Osteocyte (in vitro differentiated cells): Measurements from ENCODE around the gene MYOC. TPM values are rescaled to one million over a fixed set of nuclear protein-coding genes. Genes with fewer than 3 reads are reported as not detected.
"Not testable (repeated sequence)": the region's sequence is repeated elsewhere in the genome, so short reads cannot be mapped to it uniquely, and the experiment has no call there.

ENCODE experiments used
- DNase-seq: peaks from one replicate; pipeline ENCODE4 v3.0.0; 2021; ENCODE audit warnings: mixed read lengths; ENCODE audit not compliant: unreplicated experiment; ENCODE audit errors: extremely low spot score
- H3K27ac Mint-ChIP-seq: one replicate; pipeline ENCODE4 v1.8.0; 2021; ENCODE audit warnings: mild to moderate bottlenecking, mixed read lengths; ENCODE audit not compliant: unreplicated experiment
- H3K27me3 Mint-ChIP-seq: one replicate; pipeline ENCODE4 v1.8.0; 2021; ENCODE audit warnings: mixed read lengths; ENCODE audit not compliant: unreplicated experiment
- H3K36me3 Mint-ChIP-seq: one replicate; pipeline ENCODE4 v1.8.0; 2021; ENCODE audit warnings: mixed read lengths; ENCODE audit not compliant: unreplicated experiment
- H3K4me1 Mint-ChIP-seq: one replicate; pipeline ENCODE4 v1.8.0; 2021; ENCODE audit warnings: mixed read lengths; ENCODE audit not compliant: unreplicated experiment
- H3K4me3 Mint-ChIP-seq: one replicate; pipeline ENCODE4 v1.8.0; 2021; ENCODE audit warnings: mild to moderate bottlenecking, moderate library complexity, mixed read lengths; ENCODE audit not compliant: unreplicated experiment
- H3K9me3 Mint-ChIP-seq: one replicate; pipeline ENCODE4 v1.8.0; 2021; ENCODE audit warnings: mixed read lengths; ENCODE audit not compliant: unreplicated experiment
- CTCF ChIP-seq: fragments of 200-600 bp; sonication (generic); IDR thresholded peaks from 2 replicates; pipeline ENCODE4 v1.5.0; 2021; ENCODE audit warnings: antibody characterized with exemption, mild to moderate bottlenecking, moderate library complexity
- long read RNA-seq: library from polyadenylated mRNA; unstranded; transcript quantifications from one replicate; pipeline ENCODE4 v2.0.0, GENCODE V29; 2021
- total RNA-seq: library from RNA; stranded (reverse); gene quantifications from 2 replicates; pipeline ENCODE4 v1.2.1, GENCODE V29; 2021

Gene MYOC
- total RNA-seq, result not detected in 2 replicates
- long read RNA-seq, result 0 reads

GRCh38 chr1:171652234-171652822 is at the start of gene MYOC:
Gene MYOC, minus strand, starts transcription at chr1:171652688. Its CDS starts 77 bp downstream, at chr1:171652611.
- no peak for DNase-seq
- no peak within 1 kb of the TSS for H3K27ac Mint-ChIP-seq
- H3K36me3 Mint-ChIP-seq, result no peaks in the 10 kb centered on the region
- H3K4me1 Mint-ChIP-seq, result peaks cover 11% of the 10 kb centered on the region
- TF ChIP-seq CTCF, result no peak
- H3K9me3 Mint-ChIP-seq, result no peaks in the 10 kb centered on the region
- H3K4me3 Mint-ChIP-seq, result no peak within 1 kb of the TSS
- H3K27me3 Mint-ChIP-seq, result peaks cover 28% of the 10 kb centered on the region

GRCh38 chr1:171699531-171699930 is 47.0 kb upstream of the MYOC start:
- Mint-ChIP-seq H3K27ac (no peak overlapping the region), H3K36me3 (peaks cover 31% of the 10 kb centered on the region), H3K4me1 (no peaks in the 10 kb centered on the region), H3K4me3 (no peak overlapping the region), H3K9me3 (peaks cover 16% of the 10 kb centered on the region), H3K27me3 (no peaks in the 10 kb centered on the region)
- no peak for DNase-seq
- TF ChIP-seq CTCF, result no peak

GRCh38 chr1:171695772-171696171 is 43.3 kb upstream of the MYOC start:
- Mint-ChIP-seq H3K36me3 (peaks cover 21% of the 10 kb centered on the region), H3K9me3 (peaks cover 16% of the 10 kb centered on the region)
- H3K4me3 Mint-ChIP-seq, H3K27me3 Mint-ChIP-seq, DNase-seq, H3K27ac Mint-ChIP-seq, H3K4me1 Mint-ChIP-seq: not testable (repeated sequence)

- not testable (repeated sequence) for H3K27ac Mint-ChIP-seq, DNase-seq, H3K4me1 Mint-ChIP-seq, H3K4me3 Mint-ChIP-seq, H3K27me3 Mint-ChIP-seq
- H3K36me3 Mint-ChIP-seq, result peaks cover 15% of the 10 kb centered on the region
- H3K9me3 Mint-ChIP-seq, result peaks cover 17% of the 10 kb centered on the region
These were observed 41.1 kb upstream of the MYOC start for GRCh38 chr1:171693541-171693940.

- peaks cover 9% of the 10 kb centered on the region for H3K9me3 Mint-ChIP-seq
- H3K27ac Mint-ChIP-seq, result no peak overlapping the region
- no peak for DNase-seq
- H3K4me1 Mint-ChIP-seq, result no peaks in the 10 kb centered on the region
- TF ChIP-seq CTCF, result no peak
- H3K4me3 Mint-ChIP-seq, result no peak overlapping the region
- no peaks in the 10 kb centered on the region for H3K36me3 Mint-ChIP-seq
- H3K27me3 Mint-ChIP-seq, result peaks cover 3% of the 10 kb centered on the region
These were observed 31.4 kb upstream of the MYOC start for GRCh38 chr1:171683870-171684269.

GRCh38 chr1:171680339-171680738 is 27.9 kb upstream of the MYOC start:
- Mint-ChIP-seq H3K4me1 (no peaks in the 10 kb centered on the region), H3K27me3 (peaks cover 16% of the 10 kb centered on the region), H3K9me3 (no peaks in the 10 kb centered on the region), H3K27ac (no peak overlapping the region), H3K4me3 (no peak overlapping the region), H3K36me3 (no peaks in the 10 kb centered on the region)
- no peak for DNase-seq
- no peak for TF ChIP-seq CTCF
